ENCODE measurements around the gene S100A8. TPM values are rescaled to one million over a fixed set of nuclear protein-coding genes. Genes with fewer than 3 reads are reported as not detected.
"Not testable (repeated sequence)": the region's sequence is repeated elsewhere in the genome, so short reads cannot be mapped to it uniquely, and the experiment has no call there.

S100A8 gene
- total RNA-seq, 4 donors from 2014 or later, result 50.4 to 402 (median 59.6) TPM

DNA sequence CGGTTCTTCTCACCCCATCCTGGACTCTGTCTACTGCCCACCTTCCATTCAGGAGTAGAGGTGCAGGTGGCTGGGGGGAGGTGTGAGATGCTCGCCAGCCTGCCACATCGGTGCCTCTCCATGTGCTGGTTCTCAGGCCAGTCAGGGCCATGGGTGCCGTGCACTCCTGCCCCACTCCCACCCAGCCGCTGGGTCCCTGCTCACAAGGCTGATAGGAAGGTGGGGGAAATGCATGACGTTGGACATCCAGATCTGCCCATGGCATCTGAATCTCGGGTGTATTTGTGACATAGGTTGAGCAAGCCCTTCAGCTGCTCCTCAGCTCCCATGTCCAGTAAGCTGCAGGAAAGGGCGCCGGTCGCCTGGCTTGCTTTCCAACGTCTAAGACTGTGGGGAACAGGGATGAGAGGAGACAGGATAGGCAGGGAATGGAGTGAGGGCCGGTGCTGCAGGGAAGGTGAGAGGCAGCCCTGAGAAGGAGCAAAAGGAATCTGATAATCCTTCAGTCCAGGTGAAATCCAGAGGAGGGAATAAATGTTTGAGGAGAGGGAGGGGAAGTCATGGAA is 37.3 kb upstream of the S100A8 start:
- ATAC-seq (ENCODE audit: low FRiP score), result no peak

DNA sequence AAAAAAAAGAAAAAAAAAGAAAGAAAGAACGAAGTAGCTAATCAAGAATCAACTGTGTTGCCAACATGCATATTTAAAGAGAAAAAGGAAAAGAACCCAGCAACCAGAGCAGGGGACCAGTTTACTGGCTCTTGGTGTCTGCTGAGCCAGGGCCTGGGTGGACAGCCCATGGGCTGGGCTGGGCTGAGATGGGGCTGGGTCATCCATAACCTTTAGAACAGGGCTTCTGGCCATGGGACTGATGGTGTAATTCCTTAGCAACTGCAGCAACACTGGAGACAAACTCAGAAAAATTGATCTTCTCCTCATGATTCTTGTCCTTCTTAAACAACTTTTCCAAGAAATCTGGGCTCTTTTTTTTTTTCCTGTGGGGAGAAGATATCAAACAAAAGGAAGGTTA is 35.9 kb upstream of the S100A8 start:
- DNase-seq (ENCODE audit: low spot score) (no peak), ATAC-seq (ENCODE audit: low FRiP score) (no peak)
- TF ChIP-seq, protein P1, sequence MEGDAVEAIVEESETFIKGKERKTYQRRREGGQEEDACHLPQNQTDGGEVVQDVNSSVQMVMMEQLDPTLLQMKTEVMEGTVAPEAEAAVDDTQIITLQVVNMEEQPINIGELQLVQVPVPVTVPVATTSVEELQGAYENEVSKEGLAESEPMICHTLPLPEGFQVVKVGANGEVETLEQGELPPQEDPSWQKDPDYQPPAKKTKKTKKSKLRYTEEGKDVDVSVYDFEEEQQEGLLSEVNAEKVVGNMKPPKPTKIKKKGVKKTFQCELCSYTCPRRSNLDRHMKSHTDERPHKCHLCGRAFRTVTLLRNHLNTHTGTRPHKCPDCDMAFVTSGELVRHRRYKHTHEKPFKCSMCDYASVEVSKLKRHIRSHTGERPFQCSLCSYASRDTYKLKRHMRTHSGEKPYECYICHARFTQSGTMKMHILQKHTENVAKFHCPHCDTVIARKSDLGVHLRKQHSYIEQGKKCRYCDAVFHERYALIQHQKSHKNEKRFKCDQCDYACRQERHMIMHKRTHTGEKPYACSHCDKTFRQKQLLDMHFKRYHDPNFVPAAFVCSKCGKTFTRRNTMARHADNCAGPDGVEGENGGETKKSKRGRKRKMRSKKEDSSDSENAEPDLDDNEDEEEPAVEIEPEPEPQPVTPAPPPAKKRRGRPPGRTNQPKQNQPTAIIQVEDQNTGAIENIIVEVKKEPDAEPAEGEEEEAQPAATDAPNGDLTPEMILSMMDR (IDR thresholded peaks at IDR 0.05), result no peak

More for the DNA sequence above, 37.3 kb upstream of the S100A8 start:
- DNase-seq (ENCODE audit: low spot score), result no peak
- TF ChIP-seq, protein P1 (IDR thresholded peaks at IDR 0.05), result no peak

- TF ChIP-seq, protein P1 (IDR thresholded peaks at IDR 0.05), result no peak
- DNase-seq (ENCODE audit: low spot score) (peak; percentile 70), ATAC-seq (ENCODE audit: low FRiP score) (no peak)
These were observed 31.7 kb upstream of the S100A8 start for GRCh38 chr1:153422450-153423068.

DNA sequence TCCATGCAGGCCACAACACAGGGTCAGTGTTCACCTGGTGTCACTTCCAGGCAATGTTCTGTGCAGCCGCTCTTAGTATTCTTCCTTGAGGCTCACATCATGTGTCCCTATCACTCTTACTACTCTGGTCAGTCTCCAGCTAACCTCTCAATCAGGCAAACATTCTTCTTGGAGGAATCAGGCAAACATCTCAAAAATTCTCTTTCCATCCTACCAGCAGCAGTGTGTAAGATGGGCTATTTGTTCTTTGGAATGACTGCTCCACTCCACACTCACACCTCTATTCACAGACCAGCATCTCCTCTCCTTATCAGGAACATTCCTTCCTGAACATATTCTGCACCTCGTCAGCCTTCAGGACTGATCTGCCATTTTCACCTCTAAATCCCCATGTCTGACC is 29.4 kb upstream of the S100A8 start:
- DNase-seq (ENCODE audit: low spot score) (no peak), ATAC-seq (ENCODE audit: low FRiP score) (no peak)
- TF ChIP-seq, protein P1 (IDR thresholded peaks at IDR 0.05), result no peak

DNA sequence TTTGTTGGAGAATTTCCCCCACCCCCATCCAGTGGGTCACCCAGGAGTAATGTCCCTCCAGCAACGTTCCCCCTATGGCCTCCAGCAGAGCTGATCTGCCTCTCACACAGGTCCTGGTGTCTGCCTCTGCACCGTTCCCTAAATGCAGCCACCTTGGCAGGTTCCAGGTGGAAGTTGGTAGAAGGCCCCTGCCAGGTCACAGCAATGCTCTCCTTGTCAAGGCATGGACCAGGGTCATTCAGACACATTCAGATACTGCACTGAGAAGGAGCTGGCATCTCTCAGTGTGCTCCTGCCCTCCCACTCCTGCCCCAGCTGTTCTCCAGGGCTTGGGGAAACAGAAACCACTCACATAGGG is 28.5 kb upstream of the S100A8 start:
- not testable (repeated sequence) for ATAC-seq (ENCODE audit: low FRiP score); DNase-seq (ENCODE audit: low spot score)

- DNase-seq (ENCODE audit: low spot score); ATAC-seq (ENCODE audit: low FRiP score): not testable (repeated sequence)
These were observed 28.0 kb upstream of the S100A8 start for GRCh38 chr1:153418758-153419435.

- no peak for DNase-seq (ENCODE audit: low spot score)
- TF ChIP-seq, protein P1 (IDR thresholded peaks at IDR 0.05), result no peak
- no peak for ATAC-seq (ENCODE audit: low FRiP score)
These were observed 26.4 kb upstream of the S100A8 start for GRCh38 chr1:153417136-153417888.
